ENCODE data around the gene PLOD1.
A peak's percentile ranks its signal among the peaks of the same experiment; 100 is the strongest.
"Not testable (repeated sequence)": the region's sequence is repeated elsewhere in the genome, so short reads cannot be mapped to it uniquely, and the experiment has no call there.

PLOD1 gene

GRCh38 chr1:11935733-11936132 lies 1.2 kb downstream of the PLOD1 start:
- FAIRE-seq; DNase-seq (ENCODE audit: extremely low spot score, insufficient read length, low read depth): not testable (repeated sequence)

GRCh38 chr1:11938722-11939526 lies 4.4 kb downstream of the PLOD1 start:
- DNase-seq (ENCODE audit: extremely low spot score, insufficient read length, low read depth) (no peak), FAIRE-seq (no peak)

GRCh38 chr1:11939794-11940193 lies 5.3 kb downstream of the PLOD1 start:
- DNase-seq (ENCODE audit: extremely low spot score, insufficient read length, low read depth); FAIRE-seq: not testable (repeated sequence)

- no peak for DNase-seq (ENCODE audit: extremely low spot score, insufficient read length, low read depth)
These were observed 5.9 kb downstream of the PLOD1 start for GRCh38 chr1:11940260-11940921.

GRCh38 chr1:11942280-11942679 lies 7.8 kb downstream of the PLOD1 start:
- DNase-seq (ENCODE audit: extremely low spot score, insufficient read length, low read depth) (no peak), FAIRE-seq (no peak)

More at GRCh38 chr1:11940260-11940921, 5.9 kb downstream of the PLOD1 start:
- no peak for FAIRE-seq

- FAIRE-seq (no peak), DNase-seq (ENCODE audit: extremely low spot score, insufficient read length, low read depth) (no peak)
These were observed 9.1 kb downstream of the PLOD1 start for GRCh38 chr1:11943619-11944018.

GRCh38 chr1:11944358-11944931 lies 9.9 kb downstream of the PLOD1 start:
- DNase-seq (ENCODE audit: extremely low spot score, insufficient read length, low read depth) (no peak), FAIRE-seq (no peak)

GRCh38 chr1:11946647-11947046 lies 12.1 kb downstream of the PLOD1 start:
- no peak for FAIRE-seq

GRCh38 chr1:11948822-11949458 lies 14.4 kb downstream of the PLOD1 start:
- no peak for DNase-seq (ENCODE audit: extremely low spot score, insufficient read length, low read depth)
- no peak for FAIRE-seq

More at GRCh38 chr1:11946647-11947046, 12.1 kb downstream of the PLOD1 start:
- DNase-seq (ENCODE audit: extremely low spot score, insufficient read length, low read depth): no peak

GRCh38 chr1:11951901-11952300 lies 17.4 kb downstream of the PLOD1 start:
- DNase-seq (ENCODE audit: extremely low spot score, insufficient read length, low read depth) (no peak), FAIRE-seq (no peak)

GRCh38 chr1:11952455-11953109 lies 18.1 kb downstream of the PLOD1 start:
- DNase-seq (ENCODE audit: extremely low spot score, insufficient read length, low read depth) (no peak), FAIRE-seq (no peak)

- no peak for FAIRE-seq
- DNase-seq (ENCODE audit: extremely low spot score, insufficient read length, low read depth): no peak
These were observed 20.7 kb downstream of the PLOD1 start for GRCh38 chr1:11955221-11955620.

GRCh38 chr1:11957398-11957797 lies 22.9 kb downstream of the PLOD1 start:
- FAIRE-seq (no peak), DNase-seq (ENCODE audit: extremely low spot score, insufficient read length, low read depth) (no peak)

- DNase-seq (ENCODE audit: extremely low spot score, insufficient read length, low read depth) (no peak), FAIRE-seq (no peak)
These were observed 23.4 kb downstream of the PLOD1 start for GRCh38 chr1:11957897-11958296.

- FAIRE-seq (no peak), DNase-seq (ENCODE audit: extremely low spot score, insufficient read length, low read depth) (no peak)
These were observed 25.8 kb downstream of the PLOD1 start for GRCh38 chr1:11960276-11960675.

GRCh38 chr1:11960715-11961114 lies 26.2 kb downstream of the PLOD1 start:
- FAIRE-seq (no peak), DNase-seq (ENCODE audit: extremely low spot score, insufficient read length, low read depth) (no peak)

GRCh38 chr1:11961230-11961629 lies 26.7 kb downstream of the PLOD1 start:
- no peak for DNase-seq (ENCODE audit: extremely low spot score, insufficient read length, low read depth)

GRCh38 chr1:11963622-11964021 lies 29.1 kb downstream of the PLOD1 start:
- FAIRE-seq: no peak

More at GRCh38 chr1:11961230-11961629, 26.7 kb downstream of the PLOD1 start:
- no peak for FAIRE-seq

GRCh38 chr1:11964656-11965055 lies 30.1 kb downstream of the PLOD1 start:
- no peak for DNase-seq (ENCODE audit: extremely low spot score, insufficient read length, low read depth)
- FAIRE-seq: no peak

More at GRCh38 chr1:11963622-11964021, 29.1 kb downstream of the PLOD1 start:
- DNase-seq (ENCODE audit: extremely low spot score, insufficient read length, low read depth): no peak

- FAIRE-seq (peak; percentile 67), DNase-seq (ENCODE audit: extremely low spot score, insufficient read length, low read depth) (no peak)
These were observed 32.6 kb downstream of the PLOD1 start for GRCh38 chr1:11967028-11967547.
